NCI-H2081 treated with DMSO at 0.1 percent for 48 hours (cell line): ENCODE results near the gene ARRDC4.

ENCODE experiments used
- DNase-seq: peaks from one replicate; lab custom pipeline; 2025; lab: John Stamatoyannopoulos, UW

ARRDC4 gene

DNA sequence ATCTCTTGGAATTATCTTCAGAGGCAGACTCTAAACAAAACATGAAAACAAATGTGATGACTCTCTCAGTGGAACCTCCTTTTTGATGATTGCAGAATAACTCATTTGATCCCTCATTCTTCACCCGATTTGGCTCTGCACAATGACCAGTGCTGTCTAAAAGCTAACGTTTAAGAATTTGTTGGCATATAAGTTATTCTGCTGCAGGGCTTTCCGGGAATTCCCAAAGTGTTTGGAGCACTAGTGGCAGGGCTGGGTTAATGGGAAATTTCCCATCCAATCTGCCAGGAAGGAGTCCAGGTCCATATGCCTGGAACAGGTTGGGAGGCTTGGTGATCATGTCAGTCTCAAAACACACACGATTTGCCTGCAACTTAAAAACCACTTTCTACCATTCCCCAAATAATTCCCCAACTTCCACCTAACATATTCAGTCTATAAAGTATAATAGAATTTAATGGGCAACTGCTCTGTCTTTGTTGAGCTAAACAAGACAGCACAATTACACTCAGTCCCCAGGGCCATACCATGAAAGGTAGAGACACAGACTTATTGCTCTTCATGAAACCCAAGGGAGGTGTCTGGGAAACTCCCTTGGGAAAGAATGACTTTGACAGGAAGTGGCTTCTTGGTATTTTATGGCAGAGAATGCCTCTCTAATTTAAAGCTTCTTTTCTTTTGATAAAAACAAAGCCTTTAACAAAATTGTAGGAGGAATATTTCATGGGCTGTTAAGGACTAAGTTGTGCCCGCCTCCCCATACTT is 38.0 kb downstream of the ARRDC4 start:
- no peak for DNase-seq

DNA sequence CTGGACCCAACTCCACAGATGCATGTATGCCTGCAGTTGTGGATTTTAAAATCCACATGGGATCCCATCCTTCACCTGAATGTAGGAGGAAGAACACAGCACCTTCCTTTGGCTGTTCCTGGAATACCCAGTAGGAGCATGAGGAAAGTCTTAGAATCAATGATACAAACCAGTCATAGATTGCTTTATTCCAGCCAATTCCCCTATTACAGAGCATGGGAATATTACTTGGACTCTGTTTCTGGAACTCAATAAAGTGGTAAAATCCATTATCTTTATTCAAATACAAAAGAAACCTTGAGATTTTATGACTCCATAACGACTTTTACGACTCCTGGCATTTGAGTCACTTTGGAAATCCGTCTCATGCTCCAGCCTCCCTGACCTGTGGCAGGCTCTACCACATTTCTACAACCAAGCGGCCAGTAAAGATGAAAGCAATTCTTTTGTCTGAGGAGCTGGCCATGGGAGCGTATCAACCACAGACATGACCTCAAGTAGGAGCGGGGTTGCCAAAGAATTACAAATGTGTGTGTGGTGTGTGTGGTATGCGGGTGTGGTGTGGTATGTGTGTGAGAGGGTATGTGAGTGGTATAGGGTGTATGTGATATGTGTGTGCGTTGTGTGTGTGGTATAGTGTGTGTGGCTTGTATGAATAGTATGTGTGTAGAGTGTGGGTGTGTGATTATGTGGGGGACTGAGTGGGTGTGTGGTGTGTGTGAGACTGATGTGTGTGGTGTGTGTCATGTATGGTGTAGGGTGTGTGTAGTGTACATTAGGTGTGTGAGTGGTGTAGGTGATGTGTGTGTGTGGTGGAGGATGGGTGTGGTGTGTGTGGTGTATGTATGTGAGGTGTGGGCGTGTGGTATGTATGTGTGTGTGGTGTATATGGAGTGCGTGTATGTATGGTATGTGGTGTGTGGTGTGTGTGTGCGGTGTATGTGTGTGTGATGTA is 40.0 kb downstream of the ARRDC4 start:
- no peak for DNase-seq

GRCh38 chr15:98001663-98002194 is 41.2 kb downstream of the ARRDC4 start:
- DNase-seq = no peak

DNA sequence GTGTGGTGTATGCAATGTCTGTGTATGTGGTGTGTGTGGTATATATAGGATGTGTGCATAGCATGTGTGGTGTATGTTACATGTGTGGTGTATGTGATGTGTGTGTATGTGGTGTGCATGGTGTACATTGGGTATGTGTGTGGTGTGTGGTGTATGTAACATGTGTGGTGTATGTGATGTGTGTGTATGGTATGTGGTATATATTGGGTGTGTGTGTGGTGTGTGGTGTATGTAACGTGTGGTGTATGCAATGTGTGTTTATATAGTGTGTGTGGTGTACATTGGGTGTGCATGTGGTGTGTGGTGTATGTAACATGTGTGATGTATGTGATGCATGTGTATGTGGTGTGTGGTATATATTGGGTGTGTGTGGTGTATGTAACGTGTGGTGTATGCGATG is 41.9 kb downstream of the ARRDC4 start:
- DNase-seq = no peak

- DNase-seq = no peak
Measured at GRCh38 chr15:98002866-98003265, 42.4 kb downstream of the ARRDC4 start.

DNA sequence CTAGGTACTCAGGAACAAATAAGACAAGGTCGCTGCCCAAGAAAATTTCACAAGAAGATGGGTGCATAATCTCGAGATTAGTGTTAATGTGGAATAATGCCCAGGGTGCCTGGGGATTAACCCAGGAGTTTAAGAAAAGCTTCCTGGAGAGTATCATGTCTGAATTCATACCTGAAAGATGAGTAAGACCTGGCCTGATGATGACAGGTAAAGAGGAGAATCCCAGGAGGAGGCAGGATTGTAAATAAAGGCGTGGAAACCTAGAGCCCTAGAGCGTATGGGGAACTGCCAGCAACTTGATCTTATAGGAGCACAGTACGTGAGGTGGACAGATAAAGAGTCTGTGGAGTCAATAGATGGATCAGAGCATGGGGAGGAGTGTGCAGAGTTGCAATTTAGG is 43.0 kb downstream of the ARRDC4 start:
- DNase-seq = no peak

DNA sequence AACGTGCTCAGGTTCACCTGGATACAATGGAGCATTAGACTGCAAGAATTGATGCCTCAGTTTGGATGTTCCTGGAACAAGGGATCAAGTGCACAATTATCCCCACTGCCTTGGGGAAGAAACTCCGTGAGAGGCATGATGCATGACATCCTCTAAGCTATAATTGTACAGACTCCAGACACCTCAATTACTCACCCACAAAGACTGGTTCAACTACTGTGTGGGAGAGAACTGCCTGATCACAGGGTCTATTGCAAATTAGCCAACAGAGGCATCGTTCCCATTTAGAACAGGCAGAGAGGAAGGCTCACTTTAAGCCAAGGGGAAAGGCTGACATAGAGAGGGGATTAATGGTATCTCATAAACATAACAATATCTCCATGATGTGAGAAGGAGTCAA is 43.5 kb downstream of the ARRDC4 start:
- no peak for DNase-seq

GRCh38 chr15:98005659-98006058 is 45.2 kb downstream of the ARRDC4 start:
- no peak for DNase-seq

GRCh38 chr15:98009169-98009568 is 48.7 kb downstream of the ARRDC4 start:
- DNase-seq = no peak

DNA sequence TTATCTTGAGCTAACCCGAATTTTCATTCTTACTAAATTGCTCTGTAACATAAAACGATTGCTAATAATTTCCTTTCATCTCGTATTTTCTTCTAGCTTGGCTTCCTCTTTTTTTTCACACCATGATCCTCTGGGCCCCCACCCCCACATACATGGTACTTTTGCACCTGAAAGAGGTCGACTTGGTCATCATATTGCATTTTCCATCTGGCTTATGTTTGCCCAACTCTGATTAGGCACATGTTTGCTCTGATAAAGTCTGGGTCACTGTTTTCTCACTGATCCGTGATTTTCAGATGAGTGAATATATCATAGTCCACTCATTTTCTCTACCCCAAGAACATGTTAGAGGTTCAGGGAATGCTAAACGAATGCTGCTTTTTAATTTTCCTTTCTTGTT is 49.5 kb downstream of the ARRDC4 start:
- DNase-seq = no peak

- DNase-seq = no peak
Measured at GRCh38 chr15:98012354-98012753, 51.9 kb downstream of the ARRDC4 start.

GRCh38 chr15:98013631-98014030 is 53.1 kb downstream of the ARRDC4 start:
- no peak for DNase-seq

GRCh38 chr15:98017150-98017964 is 56.9 kb downstream of the ARRDC4 start:
- no peak for DNase-seq

DNA sequence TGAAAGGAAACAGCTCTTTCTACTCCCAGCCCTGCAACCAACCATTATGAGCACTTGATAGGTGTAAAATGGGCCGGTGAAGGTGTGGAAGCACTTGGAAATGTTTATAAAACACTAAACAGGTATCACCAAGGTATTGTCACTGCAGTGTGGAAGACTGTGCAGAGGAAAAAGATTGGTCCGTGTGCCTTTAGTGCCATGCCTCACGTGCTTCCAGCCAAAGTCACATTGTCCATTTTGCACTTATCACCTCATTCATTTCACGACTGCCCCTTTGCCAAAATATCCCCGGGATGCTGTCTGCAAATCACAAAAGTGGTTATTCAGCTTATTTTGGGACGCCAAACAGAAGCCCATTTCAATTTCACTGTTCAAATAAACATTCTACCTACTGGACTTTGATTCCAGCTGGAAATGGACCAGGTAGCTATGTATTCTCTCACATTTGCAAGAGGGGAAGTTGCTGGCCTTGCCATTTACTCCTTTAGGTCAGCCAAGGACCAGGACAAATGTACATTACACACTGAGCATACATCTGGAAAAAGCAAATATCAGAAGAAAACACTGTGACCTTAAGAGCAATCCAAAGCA is 58.4 kb downstream of the ARRDC4 start:
- no peak for DNase-seq
